ENCODE data around the gene STAG1. TPM values are rescaled to one million over a fixed set of nuclear protein-coding genes. Genes with fewer than 3 reads are reported as not detected.
"Not testable (repeated sequence)": the region's sequence is repeated elsewhere in the genome, so short reads cannot be mapped to it uniquely, and the experiment has no call there.

Gene STAG1
- total RNA-seq, 6 experiments from 2014 or later = 33.7 to 45.3 (median 43.8) TPM

DNA sequence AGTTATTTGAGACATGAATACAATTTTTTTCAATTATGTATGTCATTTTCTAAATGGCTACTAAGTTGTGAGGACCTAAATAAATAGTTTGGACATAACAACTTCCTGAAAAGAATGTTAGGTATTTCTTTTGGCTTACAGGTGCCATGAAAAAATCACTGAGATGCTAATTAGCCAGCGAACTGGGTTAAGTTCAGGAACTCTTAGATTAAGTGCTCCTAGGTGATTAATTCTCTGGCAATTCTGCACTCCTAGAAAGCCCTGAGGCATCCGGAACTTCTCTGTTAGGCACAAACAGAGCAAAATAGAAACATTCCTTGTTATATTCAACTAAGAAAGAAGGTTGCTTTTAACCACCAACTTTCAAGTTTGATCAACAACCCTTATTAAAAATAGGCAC, 192.3 kb downstream of the STAG1 start:
- DNase-seq = peak; percentile 33

DNA sequence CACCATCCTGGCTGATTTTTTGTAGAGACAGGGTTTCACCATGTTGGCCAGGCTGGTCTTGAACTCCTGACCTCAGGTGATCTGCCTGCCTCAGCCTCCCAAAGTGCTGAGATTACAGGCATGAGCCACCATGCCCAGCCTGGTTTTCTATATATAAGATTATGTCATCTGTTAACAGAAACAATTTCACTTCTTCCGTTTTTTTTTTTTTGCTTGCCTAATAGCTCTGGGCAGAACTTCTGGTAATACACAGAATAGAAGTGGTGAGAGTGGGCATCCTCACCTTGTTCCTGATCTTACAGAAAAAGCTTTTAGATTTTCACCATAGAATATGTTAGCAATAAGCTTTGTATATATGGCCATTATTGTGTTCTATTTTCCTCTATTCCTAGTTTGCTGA, 202.7 kb downstream of the STAG1 start:
- not testable (repeated sequence) for H3K9me3 Mint-ChIP-seq; H3K4me3 Mint-ChIP-seq; H3K27ac Mint-ChIP-seq; H3K27me3 Mint-ChIP-seq (ENCODE audit: insufficient read depth); DNase-seq
- peaks cover 25% of the 10 kb centered on the region for H3K36me3 Mint-ChIP-seq (ENCODE audit: low read depth)
- peaks cover 43% of the 10 kb centered on the region for H3K4me1 Mint-ChIP-seq (ENCODE audit: low read depth)

More for the DNA sequence above, 192.3 kb downstream of the STAG1 start:
- peaks cover 17% of the 10 kb centered on the region for H3K36me3 Mint-ChIP-seq (ENCODE audit: low read depth)
- TF ChIP-seq CTCF (IDR thresholded peaks at IDR 0.05) = no peak
- no peak overlapping the region for H3K27ac Mint-ChIP-seq
- H3K4me3 Mint-ChIP-seq = no peak overlapping the region
- peaks cover 37% of the 10 kb centered on the region for H3K4me1 Mint-ChIP-seq (ENCODE audit: low read depth)
- no peaks in the 10 kb centered on the region for H3K27me3 Mint-ChIP-seq (ENCODE audit: insufficient read depth)
- H3K9me3 Mint-ChIP-seq = no peaks in the 10 kb centered on the region

DNA sequence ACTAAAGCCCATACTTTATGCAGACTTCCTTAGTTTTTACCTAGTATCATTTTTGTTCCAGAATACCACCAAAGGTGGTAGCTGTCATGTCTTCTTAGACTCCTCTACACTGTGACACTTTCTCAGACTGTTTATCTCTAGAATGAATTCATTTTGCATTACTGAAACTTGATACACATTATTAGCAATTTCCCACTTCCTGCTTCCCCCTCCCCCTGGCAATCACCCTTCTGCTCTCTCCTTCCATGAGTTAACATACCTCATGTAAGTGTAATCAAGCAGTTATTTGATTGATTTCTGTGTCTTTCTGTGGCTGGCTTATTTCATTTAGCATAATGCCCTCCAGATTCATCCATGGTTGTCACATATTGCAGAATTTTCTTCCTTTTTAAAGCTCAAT, 204.9 kb downstream of the STAG1 start:
- Mint-ChIP-seq H3K9me3 (no peaks in the 10 kb centered on the region), H3K27ac (peak overlapping the region; percentile 50), H3K27me3 (ENCODE audit: insufficient read depth) (no peaks in the 10 kb centered on the region; the same call in 1 of the 2 replicates), H3K4me1 (ENCODE audit: low read depth) (peaks cover 62% of the 10 kb centered on the region), H3K36me3 (ENCODE audit: low read depth) (peaks cover 20% of the 10 kb centered on the region), H3K4me3 (no peak overlapping the region)
- no peak for TF ChIP-seq CTCF (IDR thresholded peaks at IDR 0.05)
- DNase-seq = no peak

DNA sequence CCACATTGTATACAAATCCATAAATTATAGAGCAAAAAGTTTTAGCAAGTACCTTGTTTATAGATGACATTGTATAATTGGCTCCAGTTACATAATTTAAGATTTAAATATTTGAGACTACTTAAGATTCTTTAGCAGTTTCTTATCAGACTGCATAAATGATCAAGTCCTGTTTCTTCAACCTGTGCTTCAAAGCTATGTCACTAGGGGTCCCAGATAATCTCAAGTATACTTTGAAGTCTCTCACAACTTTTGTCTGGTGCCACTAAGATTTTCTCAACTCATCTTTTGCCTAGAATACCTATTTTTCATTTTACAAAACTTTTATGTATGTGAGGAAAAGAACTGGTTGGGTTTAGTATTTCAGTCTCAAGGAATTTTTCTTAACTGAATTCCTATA, 205.5 kb downstream of the STAG1 start:
- no peaks in the 10 kb centered on the region for H3K9me3 Mint-ChIP-seq
- peak; percentile 59 for TF ChIP-seq CTCF (IDR thresholded peaks at IDR 0.05)
- no peak for DNase-seq
- H3K27me3 Mint-ChIP-seq (ENCODE audit: insufficient read depth) = no peaks in the 10 kb centered on the region; the same call in 1 of the 2 replicates
- H3K27ac Mint-ChIP-seq = 0 out of 2 replicates have a peak overlapping the region, but pooled peaks have one; percentile 9
- H3K4me1 Mint-ChIP-seq (ENCODE audit: low read depth) = peaks cover 62% of the 10 kb centered on the region
- no peak overlapping the region for H3K4me3 Mint-ChIP-seq
- peaks cover 20% of the 10 kb centered on the region for H3K36me3 Mint-ChIP-seq (ENCODE audit: low read depth)

DNA sequence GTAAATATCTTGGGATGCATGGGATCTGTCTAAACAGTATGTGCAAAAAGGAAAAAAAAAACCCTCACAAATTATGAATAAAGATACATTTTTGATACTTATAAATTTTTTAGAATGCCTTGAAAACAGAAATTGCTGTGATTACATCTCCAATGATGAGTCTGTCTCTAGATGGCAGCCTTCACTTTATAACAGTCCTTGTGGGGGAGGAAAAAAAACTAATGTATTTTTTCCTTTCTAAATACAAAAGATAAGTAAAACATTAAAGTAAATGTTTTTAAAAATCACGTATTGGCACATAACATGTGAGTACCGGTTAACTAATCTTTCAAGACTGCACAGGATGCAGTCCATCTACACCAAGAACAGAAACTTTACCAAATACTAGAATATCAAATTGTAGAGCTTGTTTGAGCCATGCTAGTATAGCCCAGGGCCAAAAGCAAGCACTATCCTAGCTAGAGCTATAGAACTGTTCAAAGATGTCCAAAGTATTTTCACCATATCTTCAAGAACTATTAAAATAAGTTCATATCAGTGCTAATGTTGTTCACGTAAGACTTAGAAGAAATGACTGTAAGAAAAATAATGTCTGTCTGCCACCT, 206.4 kb downstream of the STAG1 start:
- peaks cover 18% of the 10 kb centered on the region for H3K36me3 Mint-ChIP-seq (ENCODE audit: low read depth)
- TF ChIP-seq CTCF (IDR thresholded peaks at IDR 0.05) = peak; percentile 60
- no peak overlapping the region for H3K4me3 Mint-ChIP-seq
- H3K27me3 Mint-ChIP-seq (ENCODE audit: insufficient read depth) = no peaks in the 10 kb centered on the region; the same call in 1 of the 2 replicates
- DNase-seq = peak; percentile 23
- H3K27ac Mint-ChIP-seq = no peak overlapping the region
- H3K9me3 Mint-ChIP-seq = no peaks in the 10 kb centered on the region
- peaks cover 62% of the 10 kb centered on the region for H3K4me1 Mint-ChIP-seq (ENCODE audit: low read depth)

GRCh38 chr3:136544532-136544931, 207.6 kb downstream of the STAG1 start:
- Mint-ChIP-seq H3K36me3 (ENCODE audit: low read depth) (peaks cover 8% of the 10 kb centered on the region), H3K27me3 (ENCODE audit: insufficient read depth) (no peaks in the 10 kb centered on the region; the same call in 1 of the 2 replicates), H3K4me3 (no peak overlapping the region), H3K4me1 (ENCODE audit: low read depth) (peaks cover 62% of the 10 kb centered on the region), H3K9me3 (no peaks in the 10 kb centered on the region), H3K27ac (peak overlapping the region; percentile 54; the same call in 1 of the 2 replicates)
- peak; percentile 13 for DNase-seq
- no peak for TF ChIP-seq CTCF (IDR thresholded peaks at IDR 0.05)

Measured in HFFc6 (cell line).